Smooth muscle cell (in vitro differentiated cells): Measurements from ENCODE around the gene ARID5B. TPM values are rescaled to one million over a fixed set of nuclear protein-coding genes. Genes with fewer than 3 reads are reported as not detected.

Experiments used
- DNase-seq: peaks from one replicate; lab custom pipeline; 2025; ENCODE audit not compliant: unreplicated experiment; lab: John Stamatoyannopoulos, UW
- H2AFZ ChIP-seq: fragments of 200-600 bp; sonication (generic); 2 replicates; pipeline ENCODE4 v1.6.0; 2016; ENCODE audit warnings: antibody characterized with exemption, low read depth, mild to moderate bottlenecking
- H3F3A ChIP-seq: fragments of 200-600 bp; sonication (generic); 2 replicates; pipeline ENCODE4 v1.6.0; 2017; ENCODE audit warnings: antibody characterized with exemption, low read depth
- H3K27ac ChIP-seq: fragments of 200-600 bp; sonication (generic); 2 replicates; pipeline ENCODE4 v1.5.1; 2016; ENCODE audit warnings: low read depth, mild to moderate bottlenecking
- H3K27me3 ChIP-seq: fragments of 200-600 bp; sonication (generic); 2 replicates; pipeline ENCODE4 v1.6.1; 2016; ENCODE audit warnings: low read depth, mild to moderate bottlenecking
- H3K36me3 ChIP-seq: fragments of 200-600 bp; sonication (generic); 2 replicates; pipeline ENCODE4 v1.5.1; 2016; ENCODE audit warnings: low read depth
- H3K4me1 ChIP-seq: fragments of 200-600 bp; sonication (generic); 2 replicates; pipeline ENCODE4 v1.5.1; 2016; ENCODE audit warnings: low read depth
- H3K4me2 ChIP-seq: fragments of 200-600 bp; sonication (generic); 2 replicates; pipeline ENCODE4 v1.6.0; 2016; ENCODE audit warnings: mild to moderate bottlenecking
- H3K4me3 ChIP-seq: fragments of 200-600 bp; sonication (generic); 2 replicates; pipeline ENCODE4 v1.5.1; 2016; ENCODE audit warnings: mild to moderate bottlenecking
- H3K79me2 ChIP-seq: fragments of 200-600 bp; sonication (generic); 2 replicates; pipeline ENCODE4 v1.6.0; 2016; ENCODE audit warnings: low read depth, mild to moderate bottlenecking
- H3K9ac ChIP-seq: fragments of 200-600 bp; sonication (generic); 2 replicates; pipeline ENCODE4 v1.6.0; 2016; ENCODE audit warnings: low read depth
- H3K9me3 ChIP-seq: fragments of 200-600 bp; sonication (generic); replicated peaks from 2 replicates; pipeline ENCODE4 v1.5.1; 2016; ENCODE audit warnings: low read depth
- H4K20me1 ChIP-seq: fragments of 200-600 bp; sonication (generic); 2 replicates; pipeline ENCODE4 v1.6.0; 2016; ENCODE audit warnings: low read depth
- CTCF ChIP-seq: fragments of 200-600 bp; sonication (generic); IDR thresholded peaks from 2 replicates; pipeline ENCODE4 v1.5.1; 2017; ENCODE audit warnings: borderline replicate concordance, mild to moderate bottlenecking, antibody characterized with exemption; ENCODE audit not compliant: insufficient read depth, poor library complexity, severe bottlenecking
- WGBS: methylation state at CpG from one replicate; pipeline ENCODE4 v1.1.7; 2016; ENCODE audit warnings: low lambda C conversion rate; 5-methylcytosine and 5-hydroxymethylcytosine counted together
- polyA plus RNA-seq: library from polyadenylated mRNA; unstranded; fragments of >200 nt; fragmentation: Nextera tagmentation; extraction: Ambion mirVana; gene quantifications from 2 replicates; pipeline ENCODE4 v1.2.1, GENCODE V29; 2016
- total RNA-seq: library from RNA; depleted of rRNA; stranded (reverse); fragments of >200 nt; gene quantifications from 2 replicates; pipeline ENCODE4 v1.2.3, GENCODE V29; 2014

Gene ARID5B
- total and polyA plus RNA-seq, 2 experiments from 2014 or later: 49.0 to 67.6 TPM

- no peak overlapping the region for H3K9ac ChIP-seq
- no peaks in the 10 kb centered on the region for H3F3A ChIP-seq
- TF ChIP-seq CTCF: no peak
- no peaks in the 10 kb centered on the region for H3K36me3 ChIP-seq
- H3K27ac ChIP-seq: no peak overlapping the region
- no peak overlapping the region for H3K4me2 ChIP-seq
- no peaks in the 10 kb centered on the region for H3K27me3 ChIP-seq
- no peaks in the 10 kb centered on the region for H3K4me1 ChIP-seq
- 97% methylated on average over 2 of the region's 2 CpGs for WGBS
- DNase-seq: no peak
- H3K9me3 ChIP-seq: no peaks in the 10 kb centered on the region
- peaks cover 61% of the 10 kb centered on the region for H3K79me2 ChIP-seq
- no peak overlapping the region for H3K4me3 ChIP-seq
- peaks cover 53% of the 10 kb centered on the region for H4K20me1 ChIP-seq
- H2AFZ ChIP-seq: no peak overlapping the region
Measured at GRCh38 chr10:61963669-61964058, 62.2 kb downstream of the ARID5B start.

DNA sequence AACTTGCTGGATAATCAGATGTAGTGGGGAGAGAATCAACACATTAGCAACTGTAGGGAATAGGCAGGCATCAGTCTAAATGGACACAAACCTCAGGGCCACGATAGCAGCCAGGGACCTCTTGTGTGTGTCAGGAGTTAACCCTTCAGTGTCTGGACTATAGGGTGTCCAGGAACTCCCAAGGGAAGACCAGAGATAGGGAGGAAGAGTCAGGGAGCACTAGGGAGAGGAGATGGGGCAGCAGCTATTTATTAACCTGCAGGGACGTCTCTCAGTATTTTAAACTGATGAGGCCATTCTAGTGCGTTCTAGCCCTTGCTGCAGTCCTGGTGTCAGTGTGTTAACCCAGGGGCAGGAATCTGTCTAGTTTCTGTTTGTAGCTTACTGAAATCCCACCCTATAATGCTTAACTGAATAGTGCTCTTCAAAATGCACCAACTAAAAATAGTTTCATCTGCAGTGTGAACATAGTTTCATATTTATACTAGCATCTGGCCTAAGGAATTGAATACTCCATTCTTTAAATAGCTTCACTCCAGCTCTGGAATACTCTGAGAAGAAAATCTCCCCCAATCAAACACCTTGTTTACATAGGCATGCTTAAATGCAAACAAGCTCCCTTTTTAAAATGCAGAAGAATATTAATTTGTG, 62.7 kb downstream of the ARID5B start:
- peak overlapping the region; percentile 10 for H3K4me3 ChIP-seq
- peaks cover 61% of the 10 kb centered on the region for H3K79me2 ChIP-seq
- H3K9me3 ChIP-seq: no peaks in the 10 kb centered on the region
- no peaks in the 10 kb centered on the region for H3K27me3 ChIP-seq
- no peak overlapping the region for H3K27ac ChIP-seq
- WGBS: 50% methylated on average over 3 of the region's 3 CpGs
- H4K20me1 ChIP-seq: peaks cover 50% of the 10 kb centered on the region
- no peaks in the 10 kb centered on the region for H3F3A ChIP-seq
- no peak overlapping the region for H2AFZ ChIP-seq
- H3K4me2 ChIP-seq: no peak overlapping the region
- no peak for TF ChIP-seq CTCF
- DNase-seq: no peak
- no peaks in the 10 kb centered on the region for H3K36me3 ChIP-seq
- H3K9ac ChIP-seq: no peak overlapping the region
- no peaks in the 10 kb centered on the region for H3K4me1 ChIP-seq

GRCh38 chr10:61964949-61965702, 63.6 kb downstream of the ARID5B start:
- no peak overlapping the region for H2AFZ ChIP-seq
- H3K27ac ChIP-seq: no peak overlapping the region
- TF ChIP-seq CTCF: no peak
- H3K27me3 ChIP-seq: no peaks in the 10 kb centered on the region
- H3K4me3 ChIP-seq: peak overlapping the region; percentile 10
- no peak overlapping the region for H3K4me2 ChIP-seq
- H3K9ac ChIP-seq: no peak overlapping the region
- no peaks in the 10 kb centered on the region for H3K4me1 ChIP-seq
- no peak for DNase-seq
- H3K36me3 ChIP-seq: no peaks in the 10 kb centered on the region
- WGBS: 95% methylated on average over 7 of the region's 7 CpGs
- peaks cover 64% of the 10 kb centered on the region for H3K79me2 ChIP-seq
- no peaks in the 10 kb centered on the region for H3F3A ChIP-seq
- no peaks in the 10 kb centered on the region for H3K9me3 ChIP-seq
- peaks cover 45% of the 10 kb centered on the region for H4K20me1 ChIP-seq
